Panc1 (cell line): Measurements from ENCODE around the gene KRR1. TPM values are rescaled to one million over a fixed set of nuclear protein-coding genes. Genes with fewer than 3 reads are reported as not detected.
A peak's percentile ranks its signal among the peaks of the same experiment; 100 is the strongest.

Experiments
- ATAC-seq: fragments of 200-7000 bp; cut with Tn5 transposase; 2 replicates; pipeline ENCODE4 v1.9.1; 2020; ENCODE audit warnings: mild to moderate bottlenecking, moderate library complexity
- BruUV-seq: library from RNA; stranded (reverse); fragments of 400-500 nt; replicated peaks from 2 replicates; lab custom pipeline; 2021; lab: Mats Ljungman, UMichigan
- CTCF ChIA-PET: fragments of 300-600 bp; sonication (Branson Sonifier 250); formaldehyde crosslinking; loops from one replicate; lab custom pipeline; 2022; ENCODE audit warnings: antibody characterized with exemption; lab: Charles Lee
- POLR2A ChIA-PET: fragments of 300-600 bp; sonication (Branson Sonifier 250); formaldehyde crosslinking; loops from one replicate; lab custom pipeline; 2022; ENCODE audit warnings: antibody characterized with exemption; lab: Charles Lee
- DNase-seq: peaks from one replicate; pipeline ENCODE4 v3.0.0-alpha.2; 2010; ENCODE audit warnings: low read depth, low spot score
- H3K27ac ChIP-seq: 2 replicates; pipeline ENCODE4 v1.5.1; 2011; ENCODE audit warnings: mild to moderate bottlenecking, low read length, inconsistent platforms
- H3K27me3 ChIP-seq: fragments of 200-500 bp; sonication (Bioruptor generic); 2 replicates; pipeline ENCODE4 v1.6.0; 2014; ENCODE audit warnings: low read length, inconsistent platforms; ENCODE audit not compliant: control insufficient read depth, insufficient read depth
- H3K36me3 ChIP-seq: fragments of 200-500 bp; sonication (Bioruptor generic); 2 replicates; pipeline ENCODE4 v1.5.1; 2014; ENCODE audit warnings: inconsistent platforms, mild to moderate bottlenecking, low read length, moderate library complexity; ENCODE audit not compliant: control insufficient read depth, insufficient read depth
- H3K4me1 ChIP-seq: 2 replicates; pipeline ENCODE4 v1.5.1; 2011; ENCODE audit warnings: inconsistent platforms, mild to moderate bottlenecking, low read length, moderate library complexity; ENCODE audit not compliant: control insufficient read depth, insufficient read depth
- H3K4me3 ChIP-seq, 2 experiments: 2 replicates each; pipeline ENCODE4 v1.5.1; 2011 to 2012; ENCODE audit warnings: low read depth in 2 of 2, low read length in 2 of 2, mild to moderate bottlenecking in 2 of 2, inconsistent platforms in 1 of 2, moderate library complexity in 1 of 2
- H3K9me3 ChIP-seq: fragments of 200-500 bp; sonication (Bioruptor generic); 2 replicates; pipeline ENCODE4 v1.5.1; 2014; ENCODE audit warnings: low read depth, mild to moderate bottlenecking, inconsistent platforms, low read length, moderate library complexity; ENCODE audit not compliant: control insufficient read depth, insufficient read depth
- CTCF ChIP-seq: fragments of 450-650 bp; IDR thresholded peaks from 2 replicates; pipeline ENCODE4 v1.5.1; 2017; ENCODE audit warnings: mild to moderate bottlenecking
- POLR2AphosphoS5 ChIP-seq: IDR thresholded peaks from 2 replicates; pipeline ENCODE4 v1.6.1; 2012; ENCODE audit warnings: mild to moderate bottlenecking, low read depth, low read length, moderate library complexity
- REST ChIP-seq, 2 experiments: IDR thresholded peaks; 2 replicates each; pipeline ENCODE4 v1.6.1; 2011 to 2012; ENCODE audit warnings: low read depth in 2 of 2, control low read depth in 1 of 2, low read length in 1 of 2, mild to moderate bottlenecking in 1 of 2, moderate library complexity in 1 of 2; ENCODE audit not compliant: insufficient read depth in 1 of 2
- SIN3A ChIP-seq: IDR thresholded peaks from 2 replicates; pipeline ENCODE4 v1.6.1; 2012; ENCODE audit warnings: low read depth, mild to moderate bottlenecking, low read length, moderate library complexity, borderline replicate concordance; ENCODE audit not compliant: insufficient read depth
- TCF7L2 ChIP-seq: IDR thresholded peaks from 2 replicates; pipeline ENCODE4 v1.6.1; 2011; ENCODE audit warnings: mild to moderate bottlenecking, low read depth, low read length, inconsistent platforms
- in situ Hi-C: cut with HindIII; loops from 2 replicates; pipeline ENCODE4 v1.10.0; 2016; ENCODE audit warnings: low sequenced_read_pairs, low pct_unique_long_range_greater_than_20kb
- intact Hi-C: fragments of 100-400 bp; cut with micrococcal nuclease; formaldehyde crosslinking; loops from one replicate; pipeline ENCODE4 v1.10.0; 2022; ENCODE audit not compliant: unreplicated experiment
- total RNA-seq: library from RNA; stranded (reverse); gene quantifications from one replicate; pipeline ENCODE4 v1.2.1, GENCODE V29; 2021; ENCODE audit not compliant: unreplicated experiment

The KRR1 gene
- total RNA-seq, 1 experiment from 2014 or later, result 161 TPM

GRCh38 chr12:75529826-75530225, 18.4 kb upstream of the KRR1 start:
- ATAC-seq (no peak), DNase-seq (no peak)
- no peaks in the 10 kb centered on the region for H3K27me3 ChIP-seq
- in situ Hi-C loops (no loop called here), intact Hi-C loops (loop anchor here (5.0 kb wide), 1 partner anchor 497 kb away; no protein-coding TSS in a partner anchor)
- CTCF ChIA-PET, result no interaction called here
- no peak overlapping the region for H3K4me3 ChIP-seq
- POLR2A ChIA-PET, result no interaction called here
- H3K36me3 ChIP-seq, result no peaks in the 10 kb centered on the region
- no TSS peak for BruUV-seq
- H3K4me1 ChIP-seq, result peaks cover 13% of the 10 kb centered on the region
- H3K9me3 ChIP-seq, result peaks cover 22% of the 10 kb centered on the region; the same call in 1 of the 2 replicates
- peak overlapping the region; percentile 78; the same call in 1 of the 2 replicates for H3K27ac ChIP-seq
- TF ChIP-seq POLR2AphosphoS5 (no peak), REST (IDR thresholded peaks at IDR 0.05; ENCODE audit: insufficient read depth in 1 of 2, low read depth in 2 of 2, low read length in 1 of 2) (no peak), CTCF (no peak), SIN3A (no peak), TCF7L2 (no peak)

GRCh38 chr12:75529316-75529715, 17.9 kb upstream of the KRR1 start:
- DNase-seq (no peak), ATAC-seq (no peak)
- ChIA-PET POLR2A (no interaction called here), CTCF (no interaction called here)
- no TSS peak for BruUV-seq
- Histone ChIP-seq H3K9me3 (peaks cover 28% of the 10 kb centered on the region; the same call in 1 of the 2 replicates), H3K36me3 (no peaks in the 10 kb centered on the region), H3K27me3 (no peaks in the 10 kb centered on the region), H3K27ac (peak overlapping the region; percentile 78; the same call in 1 of the 2 replicates), H3K4me1 (peaks cover 13% of the 10 kb centered on the region), H3K4me3 (no peak overlapping the region)
- intact Hi-C loops, result loop anchor here (5.0 kb wide), 1 partner anchor 498 kb away; no protein-coding TSS in a partner anchor
- in situ Hi-C loops, result no loop called here
- no peak for TF ChIP-seq SIN3A
- TF ChIP-seq POLR2AphosphoS5, result no peak
- TF ChIP-seq TCF7L2, result no peak
- no peak for TF ChIP-seq CTCF
- TF ChIP-seq REST (IDR thresholded peaks at IDR 0.05; ENCODE audit: insufficient read depth in 1 of 2, low read depth in 2 of 2, low read length in 1 of 2), result no peak
